ENCODE measurements around the gene UBAP1L.

DNA sequence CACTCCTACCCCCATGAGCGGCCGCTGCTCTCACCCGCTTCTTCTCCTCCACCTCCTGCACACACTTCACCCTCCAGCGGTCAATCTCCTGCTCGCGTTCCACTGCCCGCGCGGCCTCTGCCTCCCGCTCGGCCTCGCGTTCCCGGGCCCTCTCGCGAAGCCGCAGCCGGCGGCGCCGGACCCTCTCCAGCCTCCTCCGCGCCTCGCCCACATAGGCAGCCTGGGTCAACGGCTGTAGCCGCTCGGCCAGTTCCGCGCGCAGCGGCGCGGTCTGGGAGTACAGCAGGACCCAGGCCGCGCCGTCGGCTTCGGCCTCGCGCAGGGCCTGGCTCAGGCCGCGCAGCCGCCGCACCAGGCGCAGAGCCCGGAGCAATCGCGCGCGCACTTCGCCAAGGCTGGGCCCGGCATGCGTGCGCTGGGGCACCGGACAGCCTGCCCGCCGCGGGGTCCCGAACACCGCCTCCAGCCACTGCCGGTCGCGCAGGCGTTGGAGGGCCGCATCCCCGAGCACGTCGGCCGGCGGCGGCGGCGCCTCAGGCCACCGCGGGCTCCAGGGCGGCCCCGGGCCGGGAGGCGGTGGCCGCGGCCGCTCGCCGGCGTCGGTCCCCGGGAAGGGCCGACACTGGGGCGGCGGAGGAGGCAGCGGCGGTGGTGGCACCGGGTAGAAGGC, 18.0 kb upstream of the UBAP1L start:
- TF ChIP-seq, protein P1, sequence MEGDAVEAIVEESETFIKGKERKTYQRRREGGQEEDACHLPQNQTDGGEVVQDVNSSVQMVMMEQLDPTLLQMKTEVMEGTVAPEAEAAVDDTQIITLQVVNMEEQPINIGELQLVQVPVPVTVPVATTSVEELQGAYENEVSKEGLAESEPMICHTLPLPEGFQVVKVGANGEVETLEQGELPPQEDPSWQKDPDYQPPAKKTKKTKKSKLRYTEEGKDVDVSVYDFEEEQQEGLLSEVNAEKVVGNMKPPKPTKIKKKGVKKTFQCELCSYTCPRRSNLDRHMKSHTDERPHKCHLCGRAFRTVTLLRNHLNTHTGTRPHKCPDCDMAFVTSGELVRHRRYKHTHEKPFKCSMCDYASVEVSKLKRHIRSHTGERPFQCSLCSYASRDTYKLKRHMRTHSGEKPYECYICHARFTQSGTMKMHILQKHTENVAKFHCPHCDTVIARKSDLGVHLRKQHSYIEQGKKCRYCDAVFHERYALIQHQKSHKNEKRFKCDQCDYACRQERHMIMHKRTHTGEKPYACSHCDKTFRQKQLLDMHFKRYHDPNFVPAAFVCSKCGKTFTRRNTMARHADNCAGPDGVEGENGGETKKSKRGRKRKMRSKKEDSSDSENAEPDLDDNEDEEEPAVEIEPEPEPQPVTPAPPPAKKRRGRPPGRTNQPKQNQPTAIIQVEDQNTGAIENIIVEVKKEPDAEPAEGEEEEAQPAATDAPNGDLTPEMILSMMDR (IDR thresholded peaks at IDR 0.05): no peak
- TF ChIP-seq POLR2AphosphoS5 (IDR thresholded peaks at IDR 0.05): no peak
- no peak for TF ChIP-seq POLR2A (IDR thresholded peaks at IDR 0.05)

Measured in prostate gland (tissue), 2 donors.